ENCODE data around the gene WNK3. TPM values are rescaled to one million over a fixed set of nuclear protein-coding genes. Genes with fewer than 3 reads are reported as not detected.
"Not testable (repeated sequence)": the region's sequence is repeated elsewhere in the genome, so short reads cannot be mapped to it uniquely, and the experiment has no call there.

The WNK3 gene
- not detected in 2 replicates for total RNA-seq (2014; rRNA removed; shearing (Covaris generic))

GRCh38 chrX:54357414-54358377 is at the start of gene WNK3:
Gene WNK3, minus strand, starts transcription at chrX:54358046.
- no peak for DNase-seq (ENCODE audit: low spot score)

- no peak for DNase-seq (ENCODE audit: low spot score)
Measured at GRCh38 chrX:54407266-54407665, 49.4 kb upstream of the WNK3 start.

GRCh38 chrX:54397113-54397512 is 39.3 kb upstream of the WNK3 start:
- DNase-seq (ENCODE audit: low spot score): no peak

- no peak for DNase-seq (ENCODE audit: low spot score)
Measured at GRCh38 chrX:54386314-54386713, 28.5 kb upstream of the WNK3 start.

GRCh38 chrX:54384661-54385060 is 26.8 kb upstream of the WNK3 start:
- not testable (repeated sequence) for DNase-seq (ENCODE audit: low spot score)

GRCh38 chrX:54359408-54359807 is 1.6 kb upstream of the WNK3 start:
- DNase-seq (ENCODE audit: low spot score): no peak

- DNase-seq (ENCODE audit: low spot score): no peak
Measured at GRCh38 chrX:54358424-54359211, 772 bp upstream of the WNK3 start.

GRCh38 chrX:54352677-54353076 is 5.2 kb downstream of the WNK3 start:
- no peak for DNase-seq (ENCODE audit: low spot score)

GRCh38 chrX:54337383-54337782 is 20.5 kb downstream of the WNK3 start:
- DNase-seq (ENCODE audit: low spot score): not testable (repeated sequence)

GRCh38 chrX:54325077-54325476 is 32.8 kb downstream of the WNK3 start:
- no peak for DNase-seq (ENCODE audit: low spot score)

GRCh38 chrX:54320067-54320466 is 37.8 kb downstream of the WNK3 start:
- no peak for DNase-seq (ENCODE audit: low spot score)

- DNase-seq (ENCODE audit: low spot score): no peak
Measured at GRCh38 chrX:54306379-54306778, 51.5 kb downstream of the WNK3 start.

GRCh38 chrX:54301516-54301915 is 56.3 kb downstream of the WNK3 start:
- no peak for DNase-seq (ENCODE audit: low spot score)

- no peak for DNase-seq (ENCODE audit: low spot score)
Measured at GRCh38 chrX:54294306-54294705, 63.5 kb downstream of the WNK3 start.

GRCh38 chrX:54292755-54293154 is 65.1 kb downstream of the WNK3 start:
- DNase-seq (ENCODE audit: low spot score): no peak

GRCh38 chrX:54291758-54292157 is 66.1 kb downstream of the WNK3 start:
- DNase-seq (ENCODE audit: low spot score): no peak

- DNase-seq (ENCODE audit: low spot score): no peak
Measured at GRCh38 chrX:54288968-54289367, 68.9 kb downstream of the WNK3 start.

GRCh38 chrX:54288277-54288676 is 69.6 kb downstream of the WNK3 start:
- no peak for DNase-seq (ENCODE audit: low spot score)

- DNase-seq (ENCODE audit: low spot score): no peak
Measured at GRCh38 chrX:54281676-54282075, 76.2 kb downstream of the WNK3 start.

- no peak for DNase-seq (ENCODE audit: low spot score)
Measured at GRCh38 chrX:54280466-54280865, 77.4 kb downstream of the WNK3 start.

GRCh38 chrX:54271664-54272063 is 86.2 kb downstream of the WNK3 start:
- no peak for DNase-seq (ENCODE audit: low spot score)

GRCh38 chrX:54248309-54248708 is 109.5 kb downstream of the WNK3 start:
- DNase-seq (ENCODE audit: low spot score): peak; percentile 43

GRCh38 chrX:54246866-54247265 is 111.0 kb downstream of the WNK3 start:
- DNase-seq (ENCODE audit: low spot score): no peak
